T-helper 1 cell treated with Interleukin-12 subunit alpha and Interleukin-12 subunit beta and Interleukin-4 antibody, amounts not matched to agents 30 ng/mL and 1 ng/mL, for 36 hours (primary cell): Measurements from ENCODE around the gene SRRM5. TPM values are rescaled to one million over a fixed set of nuclear protein-coding genes. Genes with fewer than 3 reads are reported as not detected.
"Not testable (repeated sequence)": the region's sequence is repeated elsewhere in the genome, so short reads cannot be mapped to it uniquely, and the experiment has no call there.

Source experiments
- intact Hi-C: fragments of 100-400 bp; cut with micrococcal nuclease; formaldehyde crosslinking; loops from one replicate; pipeline ENCODE4 v1.15.1; 2024
- total RNA-seq: library from RNA; stranded (reverse); gene quantifications from 2 replicates; pipeline ENCODE4 v1.2.3, GENCODE V29; 2022

SRRM5 gene
- total RNA-seq, 1 donor from 2014 or later: 0.37 TPM

GRCh38 chr19:43610493-43610892, 1.4 kb upstream of the SRRM5 start:
- intact Hi-C loops: no loop called here

DNA sequence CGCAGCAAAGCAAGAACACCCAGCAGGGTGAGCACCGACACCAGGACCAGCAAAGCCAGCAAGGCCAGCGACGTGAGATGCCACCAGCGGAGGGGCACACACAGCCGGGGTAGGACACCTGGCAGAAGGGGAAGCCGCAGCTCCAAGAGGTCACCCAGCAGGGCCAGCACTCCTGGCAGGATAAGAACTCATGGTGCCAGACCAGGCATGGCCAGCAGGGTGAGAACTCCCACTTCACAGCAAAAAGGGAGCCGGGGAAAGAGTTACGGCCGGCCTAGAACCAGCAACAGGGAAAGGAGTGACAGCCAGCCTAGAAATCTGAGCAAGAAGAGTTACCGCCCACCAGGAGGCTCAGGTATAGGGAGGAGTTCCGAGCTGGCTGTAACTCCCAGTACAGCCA, 486 bp downstream of the SRRM5 start:
- intact Hi-C loops: no loop called here

- intact Hi-C loops: no loop called here
Observed at GRCh38 chr19:43616306-43616705, 4.4 kb downstream of the SRRM5 start.

DNA sequence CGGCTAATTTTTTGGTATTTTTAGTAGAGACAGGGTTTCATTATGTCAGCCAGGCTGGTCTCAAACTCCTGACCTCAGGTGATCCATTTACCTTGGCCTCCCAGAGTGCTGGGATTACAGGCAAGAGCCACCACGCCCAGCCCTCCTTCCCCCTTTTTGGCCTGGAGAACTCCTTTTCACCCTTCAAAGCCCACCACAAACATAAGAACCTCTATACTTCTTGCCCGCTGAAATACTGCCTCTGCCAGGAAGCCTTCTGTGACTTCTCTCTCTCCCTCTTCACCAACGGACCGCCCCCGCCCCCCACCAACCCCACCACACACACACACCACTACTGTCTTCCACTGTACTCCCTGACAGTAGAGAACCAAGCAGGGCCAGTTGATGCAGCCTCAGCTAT, 5.1 kb downstream of the SRRM5 start:
- intact Hi-C loops: no loop called here

DNA sequence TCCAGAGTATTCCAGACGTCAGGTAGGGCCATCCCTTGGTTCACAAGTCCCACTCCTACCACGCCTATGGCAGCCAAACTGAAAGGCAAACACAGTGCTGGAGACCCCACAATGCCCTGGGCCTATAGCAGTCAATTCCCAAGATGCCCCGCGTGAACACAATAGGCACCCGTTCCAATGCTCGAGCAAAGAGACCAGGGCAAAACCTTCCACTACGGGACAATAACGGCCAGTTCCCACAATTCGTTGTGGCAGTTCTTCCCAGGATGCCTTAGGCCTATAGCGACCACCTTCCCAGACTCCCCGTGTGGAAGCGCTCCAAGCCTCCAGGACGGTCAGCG, 7.0 kb downstream of the SRRM5 start:
- intact Hi-C loops: loop anchor here (1.0 to 2.0 kb wide), 11 partner anchors 20 to 156 kb away; partner anchors contain the start of genes CADM4, ETHE1, IRGQ and PHLDB3

DNA sequence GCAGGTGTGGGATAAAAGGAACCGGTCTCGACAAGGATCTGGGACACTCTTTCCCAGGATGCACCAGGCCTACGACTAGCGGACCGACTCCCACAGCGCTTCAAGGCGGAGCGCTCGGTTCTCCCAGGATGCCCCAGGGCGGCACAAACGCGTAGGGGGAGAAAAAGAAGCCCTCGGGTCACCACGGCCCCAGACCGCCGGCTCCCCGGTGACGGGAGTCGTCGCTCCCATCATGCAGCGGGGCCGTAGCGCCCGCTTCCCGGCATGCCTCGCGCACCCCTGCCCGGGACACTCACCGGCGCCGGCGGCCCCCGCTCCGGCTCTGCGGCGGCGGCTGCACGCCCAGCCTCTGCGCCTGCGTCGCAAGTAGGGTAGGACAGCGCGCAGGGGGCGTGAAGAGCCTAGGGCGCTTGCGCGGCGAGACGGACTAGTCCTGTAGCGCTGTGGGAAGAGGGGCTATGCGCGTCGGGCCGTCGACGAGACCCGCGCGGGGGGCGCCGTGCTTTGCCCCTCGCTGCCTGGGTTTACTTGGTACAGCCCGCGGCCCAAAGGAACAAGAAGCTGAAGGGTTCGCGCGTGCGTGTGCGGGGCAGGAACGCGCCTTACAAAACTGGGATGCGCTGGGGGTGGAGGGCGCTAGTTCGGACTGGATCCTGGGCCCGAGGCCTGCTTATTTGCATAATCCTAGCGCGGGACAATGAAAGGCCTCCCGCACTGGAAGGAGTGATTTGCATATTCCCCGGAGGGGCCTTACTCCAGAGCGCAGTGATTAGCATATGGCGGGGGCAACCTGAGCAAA, 7.6 kb downstream of the SRRM5 start, which contains the start of gene ZNF428:
TSS of gene ZNF428 (minus strand) at position 368 of the 799 bp plus-strand sequence. CDS start 5,325 bp downstream, outside the sequence.
- intact Hi-C loops: loop anchor here (1.0 to 2.0 kb wide), 11 partner anchors 19 to 156 kb away; partner anchors contain the start of genes CADM4, ETHE1, IRGQ and PHLDB3

DNA sequence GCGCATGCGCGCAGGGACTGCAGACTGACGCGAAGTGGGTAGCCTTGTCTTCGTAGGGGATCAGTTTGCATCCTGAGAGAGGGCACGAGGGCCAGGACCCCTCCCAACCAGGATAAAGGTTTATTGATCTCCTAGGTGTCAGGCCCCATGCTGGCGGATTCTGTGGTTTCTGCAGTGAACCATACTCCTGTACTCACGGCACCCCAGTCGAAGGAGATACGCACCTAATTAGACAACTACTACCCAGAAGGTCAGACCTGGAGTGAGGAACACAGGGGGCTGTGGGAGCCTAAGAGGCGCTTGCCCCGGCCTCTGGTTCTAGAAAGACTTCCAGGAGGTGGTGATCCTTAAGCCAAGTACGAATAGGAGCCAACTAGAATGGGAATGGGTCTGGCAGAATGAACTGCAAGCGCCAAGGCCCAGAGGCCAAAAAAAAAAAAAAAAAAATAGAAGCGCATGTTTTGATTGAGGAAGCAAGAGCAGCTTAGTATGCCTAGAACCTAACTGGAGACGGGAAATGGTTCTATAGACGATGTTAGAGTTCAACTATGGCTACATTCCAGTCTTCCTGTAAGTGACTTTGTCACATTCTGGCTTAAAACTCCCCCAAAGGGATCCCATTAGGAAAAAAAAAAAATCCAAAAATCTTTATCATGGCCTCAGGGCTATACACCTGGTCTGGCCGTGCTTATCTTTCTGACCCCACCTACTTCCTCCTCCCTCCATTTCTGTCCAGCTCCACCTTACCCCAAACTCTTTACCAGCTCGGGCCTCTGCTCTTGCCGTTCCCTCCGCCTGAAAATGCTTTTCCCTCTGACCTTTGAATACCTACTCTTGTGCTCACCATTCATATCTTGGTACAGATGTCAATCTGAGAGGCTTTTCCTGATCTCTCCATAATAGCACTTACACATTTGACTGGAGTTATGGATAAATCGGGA, 8.4 kb downstream of the SRRM5 start:
- intact Hi-C loops: no loop called here

DNA sequence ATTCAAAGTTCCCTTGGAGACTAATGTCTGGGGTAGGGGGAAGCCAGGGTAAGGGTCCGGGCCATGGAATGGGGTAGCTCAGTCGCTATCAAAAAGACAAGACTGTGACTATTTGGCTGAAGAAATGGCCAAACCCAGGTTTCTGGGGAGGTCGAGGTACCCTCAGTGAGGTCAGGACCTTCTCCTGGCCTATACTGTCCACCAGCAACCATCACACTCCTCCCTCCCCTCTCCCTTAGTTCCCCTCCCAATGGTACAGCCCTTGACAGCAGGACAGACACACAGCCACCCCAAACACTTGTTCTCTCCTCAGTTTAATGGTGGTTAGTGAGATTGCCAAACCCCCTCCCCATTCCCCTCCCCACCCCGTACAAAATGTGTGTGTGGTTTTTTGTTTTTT, 10.2 kb downstream of the SRRM5 start:
- intact Hi-C loops: no loop called here

DNA sequence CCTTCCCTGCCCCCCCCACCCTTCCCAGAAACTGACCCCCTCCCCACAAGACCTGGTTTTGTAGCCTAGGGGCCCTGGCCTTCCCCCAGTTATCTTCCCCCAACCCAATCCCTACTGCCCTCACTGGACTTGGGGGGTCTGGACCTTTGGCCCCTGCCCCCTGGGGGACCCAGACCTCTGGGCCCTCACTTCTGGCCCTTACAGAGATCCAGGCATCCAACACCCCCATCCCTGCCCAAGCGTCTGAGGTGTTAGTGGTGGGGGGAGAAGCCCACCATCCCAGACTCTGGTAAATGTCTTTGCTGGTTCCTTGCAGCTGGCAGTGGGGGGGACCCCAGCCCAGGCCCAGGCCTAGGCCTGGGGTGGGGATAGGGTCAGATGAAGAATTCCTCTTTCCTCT, 11.1 kb downstream of the SRRM5 start:
- intact Hi-C loops: no loop called here

DNA sequence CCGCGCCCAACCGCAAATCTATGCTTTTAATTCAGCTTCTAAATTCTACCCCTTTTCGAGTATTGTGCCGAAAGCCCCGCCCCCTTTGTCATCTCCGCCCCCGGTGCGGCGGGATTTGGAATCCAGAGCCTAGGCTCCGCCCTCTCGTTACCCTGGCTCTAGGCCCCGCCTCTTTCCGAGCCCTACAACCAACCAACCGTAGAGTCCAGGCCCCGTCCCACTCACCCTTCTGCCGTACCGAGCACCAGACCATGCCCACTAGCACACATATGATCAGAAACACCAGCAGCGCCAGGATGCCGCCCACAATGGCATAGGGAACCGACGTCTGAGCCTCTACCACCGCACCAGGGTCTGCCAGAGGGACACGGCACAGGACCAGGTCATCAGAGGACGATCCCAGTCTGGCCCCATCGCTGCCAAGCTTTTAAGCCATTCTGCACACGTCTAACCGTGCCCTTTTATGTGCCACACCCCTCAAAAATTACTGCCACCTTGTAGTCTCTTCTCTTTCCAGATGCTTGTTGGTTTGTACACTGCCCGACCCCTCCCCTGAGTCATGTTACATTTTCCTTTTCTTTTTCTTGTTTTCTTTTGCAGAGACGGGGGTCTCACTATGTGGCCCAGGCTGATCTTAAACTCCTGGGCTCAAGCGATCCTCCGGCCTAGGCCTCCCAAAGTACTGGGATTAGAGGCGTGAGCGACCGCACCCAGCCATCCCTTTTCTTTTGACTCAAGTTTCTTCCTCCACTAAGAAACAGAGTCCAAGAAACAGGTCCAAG, 12.2 kb downstream of the SRRM5 start:
- intact Hi-C loops: no loop called here

GRCh38 chr19:43624933-43625332, 13.0 kb downstream of the SRRM5 start:
- intact Hi-C loops: loop anchor here (1.0 kb wide), 1 partner anchor 43 kb away; no protein-coding TSS in a partner anchor

GRCh38 chr19:43625918-43626579, 14.2 kb downstream of the SRRM5 start:
- intact Hi-C loops: loop anchor here (1.0 kb wide), 1 partner anchor 42 kb away; no protein-coding TSS in a partner anchor

GRCh38 chr19:43626838-43627237, 14.9 kb downstream of the SRRM5 start:
- intact Hi-C loops: no loop called here

DNA sequence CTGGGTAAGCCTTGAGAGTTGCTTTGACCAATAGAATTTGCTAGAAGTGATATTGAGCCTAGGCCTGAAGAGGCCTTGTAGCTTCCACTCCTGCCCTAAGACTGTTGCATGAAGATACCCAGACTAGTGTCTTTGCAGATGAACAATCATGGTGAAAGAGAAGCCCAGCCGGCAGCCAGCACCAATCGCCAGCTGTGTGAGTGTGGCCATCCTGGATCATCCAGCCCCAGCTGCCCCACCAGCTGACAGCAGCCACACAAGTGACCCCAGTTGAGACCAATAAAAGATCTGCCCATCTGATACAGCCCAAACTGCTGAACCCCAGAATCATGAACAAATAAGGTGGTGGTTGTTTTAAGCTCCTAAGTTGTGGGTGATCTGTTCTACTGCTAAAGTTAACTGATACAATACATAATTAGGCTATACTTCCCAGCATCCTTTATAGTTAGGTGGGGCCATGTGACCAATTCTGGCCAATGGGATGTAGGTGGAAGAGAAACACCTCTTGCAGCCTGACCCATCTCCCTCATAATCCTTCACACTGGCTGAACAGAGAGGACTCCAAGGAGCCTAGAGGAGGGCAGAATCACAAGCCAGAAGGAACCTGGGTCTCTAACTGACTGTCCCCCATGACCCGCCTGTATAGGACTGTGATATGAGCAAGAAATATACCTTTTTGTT, 16.9 kb downstream of the SRRM5 start:
- intact Hi-C loops: no loop called here

- intact Hi-C loops: no loop called here
Observed at GRCh38 chr19:43631491-43631890, 19.6 kb downstream of the SRRM5 start.

DNA sequence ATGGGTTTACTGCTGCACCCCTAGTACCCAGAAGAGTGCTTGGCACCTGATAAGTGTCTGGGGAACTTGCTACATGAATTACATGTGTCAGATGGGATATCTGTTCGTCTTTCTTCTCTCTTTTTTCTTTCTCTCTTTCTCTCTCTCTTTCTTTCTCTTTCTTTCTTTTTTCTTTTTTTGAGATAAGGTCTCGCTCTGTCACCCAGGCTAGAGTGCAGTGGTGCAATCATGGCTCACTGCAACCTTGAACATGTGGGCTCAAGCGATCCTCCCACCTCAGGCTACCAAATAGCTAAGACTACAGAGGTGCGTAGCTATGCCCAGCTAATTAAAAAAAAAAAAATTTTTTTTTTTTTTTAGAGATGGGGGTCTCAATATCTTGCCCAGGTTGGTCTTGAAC, 21.6 kb downstream of the SRRM5 start:
- intact Hi-C loops: no loop called here

DNA sequence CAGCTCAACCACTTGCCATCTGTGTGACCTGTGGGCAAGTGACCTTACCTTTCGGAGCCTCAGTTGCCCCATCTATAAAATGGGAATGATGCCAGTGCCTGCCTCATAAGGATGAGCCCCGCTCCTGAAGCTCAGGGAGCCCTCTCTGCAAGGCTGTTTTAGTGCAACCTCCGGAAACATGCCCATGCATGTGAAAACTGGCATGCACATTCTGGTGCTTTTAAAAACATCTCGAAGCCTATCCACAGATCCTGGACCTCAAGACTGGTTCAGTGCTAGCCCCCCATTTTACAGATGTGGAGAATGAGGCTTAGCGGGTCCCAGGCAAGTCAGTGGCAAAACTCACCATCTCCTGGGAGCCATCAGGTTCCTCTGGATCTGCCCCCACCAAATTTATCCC, 22.2 kb downstream of the SRRM5 start:
- intact Hi-C loops: no loop called here

GRCh38 chr19:43634506-43634871, 22.6 kb downstream of the SRRM5 start:
- intact Hi-C loops: no loop called here

GRCh38 chr19:43634872-43635560, 23.1 kb downstream of the SRRM5 start:
- intact Hi-C loops: no loop called here

DNA sequence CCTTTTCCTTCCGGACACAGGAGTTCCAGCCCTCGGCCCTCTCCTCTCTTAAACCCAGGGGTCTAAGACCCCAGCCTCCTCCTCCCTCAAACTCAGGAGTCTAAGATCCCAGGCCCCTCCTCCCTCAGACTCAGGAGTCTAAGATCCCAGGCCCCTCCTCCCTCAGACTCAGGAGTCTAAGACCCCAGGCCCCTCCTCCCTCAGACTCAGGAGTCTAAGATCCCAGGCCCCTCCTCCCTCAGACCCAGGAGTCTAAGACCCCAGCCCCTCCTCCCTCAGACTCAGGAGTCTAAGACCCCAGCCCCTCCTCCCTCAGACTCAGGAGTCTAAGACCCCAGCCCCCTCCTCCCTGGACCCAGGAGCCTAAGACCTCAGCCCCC, 23.7 kb downstream of the SRRM5 start:
- intact Hi-C loops: not testable (repeated sequence)
